GM12873 (cell line): ENCODE data around the gene SLC47A2.

Experiments used
- TF ChIP-seq, protein P1 (sequence below): IDR thresholded peaks from 2 replicates; pipeline ENCODE4 v1.5.1; 2012; ENCODE audit warnings: low read depth, mild to moderate bottlenecking, moderate library complexity, low read length, control low read depth; ENCODE audit not compliant: insufficient read depth; ENCODE audit errors: missing control alignments

The SLC47A2 gene

GRCh38 chr17:19750835-19751234, 34.5 kb upstream of the SLC47A2 start:
- TF ChIP-seq, protein P1, sequence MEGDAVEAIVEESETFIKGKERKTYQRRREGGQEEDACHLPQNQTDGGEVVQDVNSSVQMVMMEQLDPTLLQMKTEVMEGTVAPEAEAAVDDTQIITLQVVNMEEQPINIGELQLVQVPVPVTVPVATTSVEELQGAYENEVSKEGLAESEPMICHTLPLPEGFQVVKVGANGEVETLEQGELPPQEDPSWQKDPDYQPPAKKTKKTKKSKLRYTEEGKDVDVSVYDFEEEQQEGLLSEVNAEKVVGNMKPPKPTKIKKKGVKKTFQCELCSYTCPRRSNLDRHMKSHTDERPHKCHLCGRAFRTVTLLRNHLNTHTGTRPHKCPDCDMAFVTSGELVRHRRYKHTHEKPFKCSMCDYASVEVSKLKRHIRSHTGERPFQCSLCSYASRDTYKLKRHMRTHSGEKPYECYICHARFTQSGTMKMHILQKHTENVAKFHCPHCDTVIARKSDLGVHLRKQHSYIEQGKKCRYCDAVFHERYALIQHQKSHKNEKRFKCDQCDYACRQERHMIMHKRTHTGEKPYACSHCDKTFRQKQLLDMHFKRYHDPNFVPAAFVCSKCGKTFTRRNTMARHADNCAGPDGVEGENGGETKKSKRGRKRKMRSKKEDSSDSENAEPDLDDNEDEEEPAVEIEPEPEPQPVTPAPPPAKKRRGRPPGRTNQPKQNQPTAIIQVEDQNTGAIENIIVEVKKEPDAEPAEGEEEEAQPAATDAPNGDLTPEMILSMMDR: no peak

DNA sequence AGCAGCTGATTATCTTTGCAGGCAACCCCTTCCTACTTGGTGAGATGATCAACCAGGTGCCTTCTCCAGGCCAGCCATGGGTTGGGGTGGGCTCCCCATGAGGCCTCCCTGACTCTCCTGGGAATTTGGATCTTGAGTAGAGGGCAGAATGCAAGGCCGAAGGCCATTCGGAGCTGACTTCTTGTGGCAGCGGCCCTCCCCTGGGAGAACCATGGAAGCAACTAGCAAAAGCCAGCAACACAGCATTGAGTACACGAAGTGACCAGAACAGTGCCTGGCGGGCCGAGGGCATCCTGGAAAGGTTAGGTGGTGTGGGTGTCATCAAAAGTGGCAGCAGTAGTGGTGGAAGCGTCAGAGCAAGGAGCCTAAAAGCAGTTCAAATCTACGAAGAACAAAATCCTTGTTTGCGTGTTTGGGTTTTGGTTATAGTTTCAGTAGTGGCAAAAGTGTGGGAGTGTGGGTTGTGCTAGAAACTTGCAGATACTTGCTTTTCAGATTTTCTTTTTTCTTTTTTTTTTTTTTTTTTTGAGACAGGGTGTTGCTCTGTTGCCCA, 33.7 kb upstream of the SLC47A2 start:
- TF ChIP-seq, protein P1: no peak

DNA sequence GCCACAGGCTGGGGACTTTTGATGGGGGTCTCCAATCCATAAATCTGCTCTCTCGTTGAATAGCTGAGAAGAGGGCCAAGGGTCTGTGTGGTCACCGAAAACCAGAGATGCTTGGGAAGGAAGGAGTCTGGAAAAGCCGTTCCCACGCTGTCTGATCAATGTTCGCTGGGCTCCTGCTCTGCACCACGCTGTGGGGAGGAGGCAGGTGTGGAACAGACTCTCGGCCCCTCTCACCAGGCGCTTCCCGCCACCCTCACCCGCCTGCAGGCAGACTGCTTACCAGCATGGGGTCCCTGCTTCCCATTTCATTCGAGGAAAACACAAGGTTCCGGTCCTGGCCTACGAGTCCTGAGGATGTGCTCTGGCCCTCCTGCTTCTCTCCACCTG, 32.4 kb upstream of the SLC47A2 start:
- TF ChIP-seq, protein P1: no peak

DNA sequence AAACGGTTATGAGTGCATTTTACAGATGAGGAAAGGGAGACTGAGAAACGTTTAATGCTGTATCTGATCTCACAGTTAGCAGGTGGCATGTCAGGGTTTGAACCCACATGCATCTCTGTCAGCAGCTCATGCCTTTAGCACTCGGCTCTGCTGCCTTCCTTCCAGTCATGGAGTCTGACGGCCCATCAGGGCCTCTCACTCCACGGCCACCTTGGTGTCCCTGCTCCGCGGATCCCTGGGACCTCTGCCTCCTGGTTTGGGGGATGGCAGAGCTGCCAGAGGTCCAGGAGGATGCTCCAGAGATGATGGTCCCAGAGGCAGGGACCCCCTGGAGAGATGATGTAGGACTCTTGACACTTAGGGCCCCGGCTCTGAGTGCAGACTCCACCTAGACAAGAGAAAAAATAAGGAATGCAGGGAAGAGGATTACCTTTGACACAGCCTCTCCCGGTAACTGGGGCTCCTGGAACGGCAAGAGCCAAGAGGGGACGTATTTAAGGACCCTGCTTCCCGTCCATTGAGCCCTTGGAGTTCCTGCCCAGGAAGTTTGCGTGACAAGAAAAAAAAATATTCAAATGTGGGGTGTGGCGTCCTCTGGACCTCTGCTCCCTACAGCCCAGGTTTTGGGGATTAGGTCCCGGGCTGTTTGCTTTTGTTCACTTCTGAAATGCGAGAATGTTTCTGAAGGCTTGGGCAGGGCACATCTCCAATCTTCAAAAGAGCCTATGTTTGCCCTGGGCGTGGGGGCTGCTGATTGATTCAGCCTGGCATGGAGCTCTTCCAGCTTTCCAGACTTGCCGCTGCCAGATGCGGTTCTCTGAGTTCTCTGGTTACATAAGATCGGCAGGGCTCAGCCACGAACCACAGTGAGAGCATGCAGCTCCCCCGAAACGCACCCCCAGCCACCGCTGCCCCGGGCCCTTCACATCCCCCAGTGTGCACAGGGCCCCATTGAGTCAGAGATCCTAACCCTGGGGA, 31.7 kb upstream of the SLC47A2 start, which contains the start of gene ALDH3A1:
Gene ALDH3A1 (minus strand): TSS at position 470 of the 978 bp plus-strand sequence. CDS start 3,169 bp downstream, outside the sequence.
- TF ChIP-seq, protein P1: no peak

DNA sequence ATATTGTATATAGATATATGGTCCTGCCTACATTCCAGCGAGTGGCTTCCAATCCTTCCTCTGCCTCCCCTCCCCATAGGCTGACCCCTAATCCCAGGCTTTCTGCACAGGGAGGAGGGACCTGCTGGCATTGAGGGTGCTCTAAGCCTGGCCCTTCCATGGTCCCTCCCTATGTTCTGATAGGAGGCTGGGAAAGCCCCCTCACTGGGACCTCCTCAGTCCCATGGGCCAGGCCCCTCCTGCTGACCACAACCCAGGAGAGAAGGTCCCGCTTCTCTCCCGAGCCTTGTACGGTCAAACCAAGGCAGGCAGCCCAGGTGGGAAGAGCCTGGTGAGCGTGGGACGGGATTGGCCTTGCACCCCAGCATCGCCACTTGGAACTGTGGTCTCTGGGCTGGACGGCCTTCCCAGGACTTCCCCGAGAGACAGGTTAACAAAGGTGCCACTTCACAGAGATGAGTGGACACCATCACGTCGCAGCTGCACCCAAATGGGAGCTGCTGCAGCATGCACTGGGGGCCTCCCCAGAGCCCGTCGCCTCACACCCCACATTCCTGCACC, 30.9 kb upstream of the SLC47A2 start:
- TF ChIP-seq, protein P1: no peak

GRCh38 chr17:19746517-19746916, 30.1 kb upstream of the SLC47A2 start:
- TF ChIP-seq, protein P1: no peak
